A549 (cell line): Measurements from ENCODE around the gene GALNT12. TPM values are rescaled to one million over a fixed set of nuclear protein-coding genes. Genes with fewer than 3 reads are reported as not detected.
A peak's percentile ranks its signal among the peaks of the same experiment; 100 is the strongest.

Experiments
- ATAC-seq, 2 experiments: fragments of 200-7000 bp in 1 of 2; fragments of >200 bp in 1 of 2; cut with Nextera tagmentation in 1 of 2; cut with Tn5 transposase in 1 of 2; 3 replicates each; pipeline versions ENCODE4 v1.8.0 to v1.9.1; 2018 to 2020; ENCODE audit warnings: mild to moderate bottlenecking in 1 of 2, moderate library complexity in 1 of 2
- CTCF ChIA-PET: fragments of 300-600 bp; sonication (Branson Sonifier 250); formaldehyde crosslinking; extraction: SDS; loops from one replicate; lab custom pipeline; 2021; ENCODE audit warnings: antibody characterized with exemption, inconsistent platforms; lab: Yijun Ruan, JAX
- POLR2A ChIA-PET: fragments of 350-600 bp; formaldehyde crosslinking; extraction: SDS; loops from one replicate; lab custom pipeline; 2021; ENCODE audit warnings: antibody characterized with exemption, inconsistent platforms; lab: Yijun Ruan, JAX
- DNase-seq, 2 experiments: peaks; one replicate each; pipeline versions ENCODE4 v3.0.0 to v3.0.0-alpha.2; 2011 to 2016; ENCODE audit warnings: low read depth in 1 of 2, low spot score in 1 of 2
- FAIRE-seq: peaks from 2 replicates; lab custom pipeline; 2011; peaks lifted over from hg19 to GRCh38; lab: Jason Lieb, UNC
- H3K27ac ChIP-seq, 2 experiments: fragments of >200 bp; sonication (Bioruptor Twin); formaldehyde crosslinking; 3 replicates each; pipeline ENCODE4 v1.5.1; 2016 to 2017
- H3K4me1 ChIP-seq: fragments of >200 bp; sonication (Bioruptor Twin); formaldehyde crosslinking; 3 replicates; pipeline ENCODE4 v1.6.1; 2016
- H3K4me2 ChIP-seq: fragments of >200 bp; sonication (Bioruptor Twin); formaldehyde crosslinking; 3 replicates; pipeline ENCODE4 v1.6.1; 2016
- H3K4me3 ChIP-seq: fragments of >200 bp; sonication (Bioruptor Twin); formaldehyde crosslinking; 3 replicates; pipeline ENCODE4 v1.5.1; 2016
- H3K9me3 ChIP-seq: fragments of >200 bp; sonication (Bioruptor Twin); formaldehyde crosslinking; 3 replicates; pipeline ENCODE4 v1.6.1; 2016
- CBX2 ChIP-seq: fragments of 200-600 bp; sonication (generic); IDR thresholded peaks from 2 replicates; pipeline ENCODE4 v1.6.1; 2016; ENCODE audit warnings: low read depth, mild to moderate bottlenecking, borderline replicate concordance
- CHD2 ChIP-seq: fragments of 150-350 bp; IDR thresholded peaks from 2 replicates; pipeline ENCODE4 v1.6.1; 2014; ENCODE audit warnings: low read length; ENCODE audit not compliant: partially characterized antibody
- EHMT2 ChIP-seq: fragments of 200-600 bp; sonication (generic); IDR thresholded peaks from 2 replicates; pipeline ENCODE4 v1.6.1; 2016; ENCODE audit warnings: antibody characterized with exemption, low read depth, mild to moderate bottlenecking, moderate library complexity
- FOSL2 ChIP-seq, 2 experiments: fragments of 450-650 bp in 1 of 2; fragments of >200 bp in 1 of 2; sonication (Bioruptor Twin) in 1 of 2; formaldehyde crosslinking; IDR thresholded peaks; 2 replicates each; pipeline versions ENCODE4 v1.5.0 to v1.6.1; 2016 to 2020; ENCODE audit warnings: mild to moderate bottlenecking in 1 of 2, moderate library complexity in 1 of 2
- FOXS1 ChIP-seq: fragments of 250-450 bp; sonication (Bioruptor Pico); IDR thresholded peaks from 2 replicates; pipeline ENCODE4 v1.5.0; 2020; ENCODE audit warnings: mild to moderate bottlenecking, moderate library complexity
- GATA3 ChIP-seq: IDR thresholded peaks from 2 replicates; pipeline ENCODE4 v1.6.1; 2012; ENCODE audit warnings: borderline replicate concordance
- HDAC2 ChIP-seq: fragments of 200-600 bp; sonication (generic); IDR thresholded peaks from 2 replicates; pipeline ENCODE4 v1.6.1; 2016
- HEYL ChIP-seq: fragments of 250-450 bp; sonication (Bioruptor Pico); IDR thresholded peaks from 2 replicates; pipeline ENCODE4 v1.8.0; 2021; ENCODE audit warnings: mild to moderate bottlenecking, moderate library complexity
- HOXA7 ChIP-seq: fragments of 250-450 bp; sonication (Bioruptor Pico); IDR thresholded peaks from 2 replicates; pipeline ENCODE4 v1.5.0; 2020; ENCODE audit warnings: mild to moderate bottlenecking, moderate library complexity
- HOXB13 ChIP-seq: fragments of 250-450 bp; sonication (Bioruptor Pico); IDR thresholded peaks from 2 replicates; pipeline ENCODE4 v1.5.0; 2020; ENCODE audit warnings: low read depth, mild to moderate bottlenecking, moderate library complexity
- KDM1A ChIP-seq: fragments of 200-600 bp; sonication (generic); IDR thresholded peaks from 2 replicates; pipeline ENCODE4 v1.6.1; 2016; ENCODE audit warnings: low read depth, mild to moderate bottlenecking
- MAZ ChIP-seq: fragments of 150-350 bp; IDR thresholded peaks from 2 replicates; pipeline ENCODE4 v1.6.1; 2014; ENCODE audit warnings: antibody characterized with exemption, low read depth, low read length, borderline replicate concordance
- NR3C1 ChIP-seq: fragments of >200 bp; sonication (Bioruptor Twin); formaldehyde crosslinking; IDR thresholded peaks from 3 replicates; pipeline ENCODE4 v1.6.1; 2017
- PHF8 ChIP-seq: fragments of 200-600 bp; sonication (generic); IDR thresholded peaks from 2 replicates; pipeline ENCODE4 v1.6.1; 2016; ENCODE audit warnings: low read depth, mild to moderate bottlenecking, antibody characterized with exemption, moderate library complexity, borderline replicate concordance
- POLR2A ChIP-seq: IDR thresholded peaks from 2 replicates; pipeline ENCODE4 v1.6.1; 2012; ENCODE audit warnings: mild to moderate bottlenecking, low read length
- RAD21 ChIP-seq, 2 experiments: fragments of >200 bp in 1 of 2; sonication (Bioruptor Twin) in 1 of 2; formaldehyde crosslinking in 1 of 2; IDR thresholded peaks in 1 of 2; conservative IDR thresholded peaks in 1 of 2; 2 replicates in 1 of 2; 3 replicates in 1 of 2; pipeline ENCODE4 v1.6.1; 2012 to 2018; ENCODE audit warnings: inconsistent platforms in 1 of 2
- RARB ChIP-seq: fragments of 250-450 bp; sonication (Bioruptor Pico); IDR thresholded peaks from 2 replicates; pipeline ENCODE4 v1.8.0; 2021; ENCODE audit warnings: mild to moderate bottlenecking, moderate library complexity
- RFX5 ChIP-seq: fragments of 450-650 bp; IDR thresholded peaks from 2 replicates; pipeline ENCODE4 v1.7.1; 2014; ENCODE audit warnings: antibody characterized with exemption, mild to moderate bottlenecking, moderate library complexity
- SMC3 ChIP-seq: fragments of >200 bp; sonication (Bioruptor Twin); formaldehyde crosslinking; IDR thresholded peaks from 3 replicates; pipeline ENCODE4 v1.6.1; 2018; ENCODE audit warnings: inconsistent platforms
- SREBF2 ChIP-seq: fragments of 450-650 bp; IDR thresholded peaks from 2 replicates; pipeline ENCODE4 v1.6.1; 2014; ENCODE audit warnings: mild to moderate bottlenecking, moderate library complexity
- TP53 ChIP-seq: fragments of 250-450 bp; sonication (Bioruptor Pico); IDR thresholded peaks from 2 replicates; pipeline ENCODE4 v1.5.0; 2021; ENCODE audit warnings: mild to moderate bottlenecking, moderate library complexity
- ZNF302 ChIP-seq: fragments of 250-450 bp; sonication (Bioruptor Pico); IDR thresholded peaks from 2 replicates; pipeline ENCODE4 v1.9.0; 2021; ENCODE audit warnings: inconsistent platforms, mild to moderate bottlenecking, moderate library complexity
- WGBS: methylation state at CpG from one replicate; pipeline ENCODE4 v1.1.6; 2017; ENCODE audit errors: missing lambda C conversion rate; 5-methylcytosine and 5-hydroxymethylcytosine counted together
- polyA plus RNA-seq, 4 experiments: library from polyadenylated mRNA; depleted of rRNA in 3 of 4; stranded (reverse); fragments of >200 nt; fragmentation: RNase III in 1 of 4; extraction: RNeasy Plus Mini Kit Qiagen cat#74134 plus additional on column Dnase treatment in 1 of 4; gene quantifications; 2 replicates in 3 of 4; 3 replicates in 1 of 4; pipeline ENCODE4 v1.2.3, GENCODE V29; 2011 to 2017
- TF ChIP-seq, protein P1 (sequence below): fragments of >200 bp; sonication (Bioruptor Twin); formaldehyde crosslinking; IDR thresholded peaks from 3 replicates; pipeline ENCODE4 v1.5.1; 2016
- TF ChIP-seq, protein P2 (sequence below): fragments of >200 bp; sonication (Bioruptor Twin); formaldehyde crosslinking; IDR thresholded peaks from 2 replicates; pipeline ENCODE4 v1.6.1; 2016
- TF ChIP-seq, protein P3 (sequence below): IDR thresholded peaks from 2 replicates; pipeline ENCODE4 v1.6.1; 2012
- TF ChIP-seq, protein P4 (sequence below): fragments of 250-450 bp; sonication (Bioruptor Pico); IDR thresholded peaks from 2 replicates; pipeline ENCODE4 v1.5.0; 2021; ENCODE audit warnings: mild to moderate bottlenecking, moderate library complexity, borderline replicate concordance
- TF ChIP-seq, protein P5 (sequence below): fragments of 250-450 bp; sonication (Bioruptor Pico); IDR thresholded peaks from 2 replicates; pipeline ENCODE4 v1.5.0; 2020; ENCODE audit warnings: low read depth, mild to moderate bottlenecking, moderate library complexity
- TF ChIP-seq, protein P6 (sequence below): fragments of >200 bp; sonication (Bioruptor Twin); formaldehyde crosslinking; IDR thresholded peaks from 3 replicates; pipeline ENCODE4 v1.6.1; 2016
- TF ChIP-seq, protein P7 (sequence below): fragments of 450-650 bp; IDR thresholded peaks from 2 replicates; pipeline ENCODE4 v1.6.1; 2014; ENCODE audit warnings: antibody characterized with exemption

Gene GALNT12
- polyA plus RNA-seq, 2 of the 4 experiments (the other 2 are of a cell fraction), result 3.2 to 7.3 TPM

DNA sequence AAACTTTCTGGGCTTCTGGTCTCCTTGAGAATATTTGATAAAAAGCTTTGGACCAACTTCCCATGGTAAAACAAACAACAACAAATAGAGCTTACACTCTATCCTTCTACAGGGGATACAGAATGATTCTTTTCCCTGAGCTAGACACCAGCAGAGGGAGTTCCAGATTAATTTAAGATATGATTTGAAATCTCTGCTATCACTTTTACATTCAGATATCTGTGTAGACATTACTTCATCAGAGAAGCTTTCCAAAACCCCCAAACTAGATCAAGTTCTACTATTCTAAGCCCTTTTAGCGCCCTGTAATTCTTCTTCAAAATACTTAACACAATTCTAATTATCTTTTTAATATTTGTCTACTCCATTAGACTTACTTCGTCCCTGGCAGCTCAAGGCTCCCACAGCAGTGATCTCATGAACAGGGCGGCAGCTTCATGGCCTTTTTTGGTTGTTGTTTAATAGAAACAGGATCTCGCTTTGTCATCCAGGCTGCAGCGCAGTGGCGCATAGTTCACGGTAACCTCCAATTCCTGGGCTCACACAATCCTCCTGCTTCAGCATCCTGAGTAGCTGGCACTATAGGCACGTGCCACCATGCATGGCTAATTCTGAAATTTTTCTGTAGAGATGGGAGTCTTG, 955 bp upstream of the GALNT12 start:
- WGBS, result 91% methylated on average over 8 of the region's 8 CpGs
- H3K4me1 ChIP-seq, result peaks cover 24% of the 10 kb centered on the region
- POLR2A ChIA-PET, result no interaction called here
- FAIRE-seq (no peak), DNase-seq (no peak), ATAC-seq (peak in 1 of 2 experiments; percentile 59; a peak in 3 of 6 replicates)
- H3K4me2 ChIP-seq, result peak overlapping the region; percentile 97
- no peak overlapping the region for H3K4me3 ChIP-seq
- no peaks in the 10 kb centered on the region for H3K9me3 ChIP-seq
- TF ChIP-seq ZNF302 (CRISPR knock-in tag) (no peak), SREBF2 (no peak), HEYL (CRISPR knock-in tag) (no peak), CHD2 (no peak), RAD21 (conservative IDR thresholded peaks at IDR 0.05 in 1 of 2, IDR thresholded peaks at IDR 0.05 in 1 of 2) (peak; percentile 38 to 45; a peak in 4 of 5 replicates)
- TF ChIP-seq, protein P1, sequence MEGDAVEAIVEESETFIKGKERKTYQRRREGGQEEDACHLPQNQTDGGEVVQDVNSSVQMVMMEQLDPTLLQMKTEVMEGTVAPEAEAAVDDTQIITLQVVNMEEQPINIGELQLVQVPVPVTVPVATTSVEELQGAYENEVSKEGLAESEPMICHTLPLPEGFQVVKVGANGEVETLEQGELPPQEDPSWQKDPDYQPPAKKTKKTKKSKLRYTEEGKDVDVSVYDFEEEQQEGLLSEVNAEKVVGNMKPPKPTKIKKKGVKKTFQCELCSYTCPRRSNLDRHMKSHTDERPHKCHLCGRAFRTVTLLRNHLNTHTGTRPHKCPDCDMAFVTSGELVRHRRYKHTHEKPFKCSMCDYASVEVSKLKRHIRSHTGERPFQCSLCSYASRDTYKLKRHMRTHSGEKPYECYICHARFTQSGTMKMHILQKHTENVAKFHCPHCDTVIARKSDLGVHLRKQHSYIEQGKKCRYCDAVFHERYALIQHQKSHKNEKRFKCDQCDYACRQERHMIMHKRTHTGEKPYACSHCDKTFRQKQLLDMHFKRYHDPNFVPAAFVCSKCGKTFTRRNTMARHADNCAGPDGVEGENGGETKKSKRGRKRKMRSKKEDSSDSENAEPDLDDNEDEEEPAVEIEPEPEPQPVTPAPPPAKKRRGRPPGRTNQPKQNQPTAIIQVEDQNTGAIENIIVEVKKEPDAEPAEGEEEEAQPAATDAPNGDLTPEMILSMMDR, result peak; percentile 45
- CTCF ChIA-PET, result interaction anchor here (0.7 to 4.9 kb wide), 16 partner anchors 11 to 735 kb away, joined by 3 to 41 read pairs (median 4); partner anchors contain the start of gene ANKS6
- peak overlapping the region in 1 of 2 experiments; percentile 93; a peak in 2 of 6 replicates for H3K27ac ChIP-seq

DNA sequence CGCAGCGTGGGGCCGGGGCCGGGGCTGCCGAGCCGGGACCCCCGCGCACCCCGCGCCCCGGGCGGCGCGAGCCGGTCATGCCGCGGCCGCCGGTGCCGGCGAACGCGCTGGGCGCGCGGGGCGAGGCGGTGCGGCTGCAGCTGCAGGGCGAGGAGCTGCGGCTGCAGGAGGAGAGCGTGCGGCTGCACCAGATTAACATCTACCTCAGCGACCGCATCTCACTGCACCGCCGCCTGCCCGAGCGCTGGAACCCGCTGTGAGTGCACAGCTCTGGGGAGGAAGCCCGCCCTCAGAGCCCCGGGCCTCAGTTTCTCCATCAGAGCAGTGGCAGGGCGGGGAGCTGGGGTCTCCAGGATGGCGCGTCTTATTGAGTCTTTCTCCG, 335 bp downstream of the GALNT12 start:
- H3K4me1 ChIP-seq, result peaks cover 24% of the 10 kb centered on the region
- POLR2A ChIA-PET, result no interaction called here

DNA sequence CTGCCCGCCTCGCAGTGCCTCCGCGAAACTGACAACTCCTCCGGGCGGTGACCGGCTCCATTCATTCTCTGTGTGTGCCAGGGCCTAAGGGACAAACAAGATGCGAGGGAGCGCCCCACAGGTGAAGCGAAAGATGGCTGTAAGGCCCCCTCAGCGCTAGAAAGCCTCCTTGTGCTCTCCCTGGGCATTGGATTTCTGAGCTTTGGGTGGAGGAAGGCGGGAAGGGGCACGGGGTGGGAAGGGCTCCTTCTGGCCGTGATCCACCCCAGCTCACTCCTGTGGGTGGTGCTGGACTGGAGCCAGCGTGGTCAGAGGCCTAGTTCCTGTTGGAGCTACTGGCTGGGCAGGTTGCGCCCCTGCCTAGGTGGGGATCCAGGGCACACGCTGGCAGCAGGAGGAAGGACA, 943 bp downstream of the GALNT12 start:
- CTCF ChIA-PET, result interaction anchor here (0.5 to 4.9 kb wide), 8 partner anchors 8 to 728 kb away, joined by 3 to 41 read pairs (median 4); partner anchors contain the start of gene ANKS6
- peaks cover 24% of the 10 kb centered on the region for H3K4me1 ChIP-seq
- POLR2A ChIA-PET, result no interaction called here
- no peak for ATAC-seq
- H3K4me3 ChIP-seq, result peak overlapping the region; percentile 75
- 92% methylated on average over 17 of the region's 17 CpGs for WGBS
- peak overlapping the region; percentile 97 for H3K4me2 ChIP-seq
- H3K27ac ChIP-seq, result peak overlapping the region in 1 of 2 experiments; percentile 93; a peak in 4 of 6 replicates
- H3K9me3 ChIP-seq, result no peaks in the 10 kb centered on the region; the same call in 2 of the 3 replicates
- no peak for DNase-seq
- no peak for FAIRE-seq
- TF ChIP-seq FOXS1 (CRISPR knock-in tag) (no peak), HOXB13 (CRISPR knock-in tag) (no peak), CBX2 (no peak), NR3C1 (no peak), GATA3 (no peak)
- TF ChIP-seq, protein P2, sequence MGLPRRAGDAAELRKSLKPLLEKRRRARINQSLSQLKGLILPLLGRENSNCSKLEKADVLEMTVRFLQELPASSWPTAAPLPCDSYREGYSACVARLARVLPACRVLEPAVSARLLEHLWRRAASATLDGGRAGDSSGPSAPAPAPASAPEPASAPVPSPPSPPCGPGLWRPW, result no peak
- TF ChIP-seq, protein P3, sequence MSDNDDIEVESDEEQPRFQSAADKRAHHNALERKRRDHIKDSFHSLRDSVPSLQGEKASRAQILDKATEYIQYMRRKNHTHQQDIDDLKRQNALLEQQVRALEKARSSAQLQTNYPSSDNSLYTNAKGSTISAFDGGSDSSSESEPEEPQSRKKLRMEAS, result no peak
- TF ChIP-seq, protein P4, sequence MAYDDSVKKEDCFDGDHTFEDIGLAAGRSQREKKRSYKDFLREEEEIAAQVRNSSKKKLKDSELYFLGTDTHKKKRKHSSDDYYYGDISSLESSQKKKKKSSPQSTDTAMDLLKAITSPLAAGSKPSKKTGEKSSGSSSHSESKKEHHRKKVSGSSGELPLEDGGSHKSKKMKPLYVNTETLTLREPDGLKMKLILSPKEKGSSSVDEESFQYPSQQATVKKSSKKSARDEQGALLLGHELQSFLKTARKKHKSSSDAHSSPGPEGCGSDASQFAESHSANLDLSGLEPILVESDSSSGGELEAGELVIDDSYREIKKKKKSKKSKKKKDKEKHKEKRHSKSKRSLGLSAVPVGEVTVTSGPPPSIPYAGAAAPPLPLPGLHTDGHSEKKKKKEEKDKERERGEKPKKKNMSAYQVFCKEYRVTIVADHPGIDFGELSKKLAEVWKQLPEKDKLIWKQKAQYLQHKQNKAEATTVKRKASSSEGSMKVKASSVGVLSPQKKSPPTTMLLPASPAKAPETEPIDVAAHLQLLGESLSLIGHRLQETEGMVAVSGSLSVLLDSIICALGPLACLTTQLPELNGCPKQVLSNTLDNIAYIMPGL, result no peak

More for the DNA sequence above, 335 bp downstream of the GALNT12 start:
- Histone ChIP-seq H3K4me2 (peak overlapping the region; percentile 97), H3K4me3 (peak overlapping the region; percentile 75), H3K9me3 (no peaks in the 10 kb centered on the region; the same call in 2 of the 3 replicates), H3K27ac (peak overlapping the region; percentile 78 to 93)
- 6% methylated on average over 13 of the region's 46 CpGs for WGBS
- CTCF ChIA-PET, result interaction anchor here (0.6 to 4.9 kb wide), 8 partner anchors 9 to 728 kb away, joined by 3 to 41 read pairs (median 4); partner anchors contain the start of gene ANKS6
- TF ChIP-seq RARB (CRISPR knock-in tag), result no peak
- TF ChIP-seq KDM1A, result no peak
- no peak for TF ChIP-seq HOXA7 (CRISPR knock-in tag)
- no peak for TF ChIP-seq PHF8
- TF ChIP-seq, protein P5, sequence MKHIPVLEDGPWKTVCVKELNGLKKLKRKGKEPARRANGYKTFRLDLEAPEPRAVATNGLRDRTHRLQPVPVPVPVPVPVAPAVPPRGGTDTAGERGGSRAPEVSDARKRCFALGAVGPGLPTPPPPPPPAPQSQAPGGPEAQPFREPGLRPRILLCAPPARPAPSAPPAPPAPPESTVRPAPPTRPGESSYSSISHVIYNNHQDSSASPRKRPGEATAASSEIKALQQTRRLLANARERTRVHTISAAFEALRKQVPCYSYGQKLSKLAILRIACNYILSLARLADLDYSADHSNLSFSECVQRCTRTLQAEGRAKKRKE (CRISPR knock-in tag), result no peak
- TF ChIP-seq HEYL (CRISPR knock-in tag), result no peak
- no peak for TF ChIP-seq SREBF2
- no peak for TF ChIP-seq HDAC2
- no peak for TF ChIP-seq EHMT2
- no peak for TF ChIP-seq RAD21 (conservative IDR thresholded peaks at IDR 0.05 in 1 of 2, IDR thresholded peaks at IDR 0.05 in 1 of 2)
- no peak for TF ChIP-seq TP53
- no peak for TF ChIP-seq SMC3
- TF ChIP-seq POLR2A, result no peak
- TF ChIP-seq RFX5, result no peak
- TF ChIP-seq, protein P6, sequence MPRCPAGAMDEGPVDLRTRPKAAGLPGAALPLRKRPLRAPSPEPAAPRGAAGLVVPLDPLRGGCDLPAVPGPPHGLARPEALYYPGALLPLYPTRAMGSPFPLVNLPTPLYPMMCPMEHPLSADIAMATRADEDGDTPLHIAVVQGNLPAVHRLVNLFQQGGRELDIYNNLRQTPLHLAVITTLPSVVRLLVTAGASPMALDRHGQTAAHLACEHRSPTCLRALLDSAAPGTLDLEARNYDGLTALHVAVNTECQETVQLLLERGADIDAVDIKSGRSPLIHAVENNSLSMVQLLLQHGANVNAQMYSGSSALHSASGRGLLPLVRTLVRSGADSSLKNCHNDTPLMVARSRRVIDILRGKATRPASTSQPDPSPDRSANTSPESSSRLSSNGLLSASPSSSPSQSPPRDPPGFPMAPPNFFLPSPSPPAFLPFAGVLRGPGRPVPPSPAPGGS, result no peak
- TF ChIP-seq, protein P7, sequence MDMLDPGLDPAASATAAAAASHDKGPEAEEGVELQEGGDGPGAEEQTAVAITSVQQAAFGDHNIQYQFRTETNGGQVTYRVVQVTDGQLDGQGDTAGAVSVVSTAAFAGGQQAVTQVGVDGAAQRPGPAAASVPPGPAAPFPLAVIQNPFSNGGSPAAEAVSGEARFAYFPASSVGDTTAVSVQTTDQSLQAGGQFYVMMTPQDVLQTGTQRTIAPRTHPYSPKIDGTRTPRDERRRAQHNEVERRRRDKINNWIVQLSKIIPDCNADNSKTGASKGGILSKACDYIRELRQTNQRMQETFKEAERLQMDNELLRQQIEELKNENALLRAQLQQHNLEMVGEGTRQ, result no peak
- TF ChIP-seq FOSL2 (IDR thresholded peaks at IDR 0.05), result no peak
- no peak for TF ChIP-seq FOSL2 (CRISPR knock-in tag; IDR thresholded peaks at IDR 0.05)
- TF ChIP-seq MAZ, result no peak
- FAIRE-seq (no peak), DNase-seq (no peak), ATAC-seq (peak; percentile 55 to 69)
